ENCODE data around the gene SIRT7. TPM values are rescaled to one million over a fixed set of nuclear protein-coding genes. Genes with fewer than 3 reads are reported as not detected.
A peak's percentile ranks its signal among the peaks of the same experiment; 100 is the strongest.

The SIRT7 gene
- total RNA-seq, 3 donors from 2014 or later (not counting 1 experiment from before 2014, with no cell fraction given): 75.8 to 102 (median 94.9) TPM

DNA sequence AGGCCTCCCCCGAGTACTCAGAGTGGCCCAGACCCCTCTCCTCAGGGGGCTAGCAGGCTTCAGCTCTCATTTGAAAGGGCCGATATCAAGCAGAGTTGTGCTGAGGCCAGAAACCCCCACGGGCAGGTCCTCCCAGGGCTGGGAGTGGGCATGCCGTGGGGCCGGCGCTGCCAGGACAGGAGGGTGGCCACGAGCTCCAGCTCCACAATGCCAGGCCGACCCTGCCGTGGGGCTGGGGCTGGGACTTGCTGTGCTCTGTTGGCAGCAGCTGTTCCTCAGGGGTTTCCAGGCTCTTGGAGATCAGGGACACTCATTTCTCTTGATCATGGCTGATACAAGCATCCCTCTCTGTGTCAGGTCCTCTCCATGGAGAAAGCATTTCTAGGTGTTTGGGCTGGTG lies 19.1 kb downstream of the SIRT7 start:
- Histone ChIP-seq H3K9me3 (ENCODE audit: control insufficient read depth, insufficient read depth, low read length) (no peaks in the 10 kb centered on the region), H3K4me1 (ENCODE audit: control insufficient read depth, insufficient read depth, low read length) (peaks cover 5% of the 10 kb centered on the region), H3K4me3 (ENCODE audit: low read length) (no peak overlapping the region), H3K36me3 (ENCODE audit: control insufficient read depth, insufficient read depth, low read length) (peaks cover 27% of the 10 kb centered on the region), H3K27ac (ENCODE audit: low read length) (no peak overlapping the region), H3K27me3 (ENCODE audit: control insufficient read depth, insufficient read depth, low read length) (peaks cover 8% of the 10 kb centered on the region)
- TF ChIP-seq, protein P1, sequence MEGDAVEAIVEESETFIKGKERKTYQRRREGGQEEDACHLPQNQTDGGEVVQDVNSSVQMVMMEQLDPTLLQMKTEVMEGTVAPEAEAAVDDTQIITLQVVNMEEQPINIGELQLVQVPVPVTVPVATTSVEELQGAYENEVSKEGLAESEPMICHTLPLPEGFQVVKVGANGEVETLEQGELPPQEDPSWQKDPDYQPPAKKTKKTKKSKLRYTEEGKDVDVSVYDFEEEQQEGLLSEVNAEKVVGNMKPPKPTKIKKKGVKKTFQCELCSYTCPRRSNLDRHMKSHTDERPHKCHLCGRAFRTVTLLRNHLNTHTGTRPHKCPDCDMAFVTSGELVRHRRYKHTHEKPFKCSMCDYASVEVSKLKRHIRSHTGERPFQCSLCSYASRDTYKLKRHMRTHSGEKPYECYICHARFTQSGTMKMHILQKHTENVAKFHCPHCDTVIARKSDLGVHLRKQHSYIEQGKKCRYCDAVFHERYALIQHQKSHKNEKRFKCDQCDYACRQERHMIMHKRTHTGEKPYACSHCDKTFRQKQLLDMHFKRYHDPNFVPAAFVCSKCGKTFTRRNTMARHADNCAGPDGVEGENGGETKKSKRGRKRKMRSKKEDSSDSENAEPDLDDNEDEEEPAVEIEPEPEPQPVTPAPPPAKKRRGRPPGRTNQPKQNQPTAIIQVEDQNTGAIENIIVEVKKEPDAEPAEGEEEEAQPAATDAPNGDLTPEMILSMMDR (IDR thresholded peaks at IDR 0.05): no peak
- H3K36me3 Mint-ChIP-seq: no peaks in the 10 kb centered on the region
- no peak overlapping the region for H3K4me3 Mint-ChIP-seq
- DNase-seq: no peak
- ATAC-seq: no peak
- H3K27ac Mint-ChIP-seq: no peak overlapping the region
- H3K9me3 Mint-ChIP-seq: no peaks in the 10 kb centered on the region
- intact Hi-C loops (cut with micrococcal nuclease): no loop called here
- H3K27me3 Mint-ChIP-seq (ENCODE audit: low read depth in 2 of 2): peaks cover 7 to 8% of the 10 kb centered on the region in 2 donors
- WGBS (ENCODE audit: insufficient coverage): 96% methylated on average over 9 of the region's 9 CpGs
- H3K4me1 Mint-ChIP-seq: no peaks in the 10 kb centered on the region

DNA sequence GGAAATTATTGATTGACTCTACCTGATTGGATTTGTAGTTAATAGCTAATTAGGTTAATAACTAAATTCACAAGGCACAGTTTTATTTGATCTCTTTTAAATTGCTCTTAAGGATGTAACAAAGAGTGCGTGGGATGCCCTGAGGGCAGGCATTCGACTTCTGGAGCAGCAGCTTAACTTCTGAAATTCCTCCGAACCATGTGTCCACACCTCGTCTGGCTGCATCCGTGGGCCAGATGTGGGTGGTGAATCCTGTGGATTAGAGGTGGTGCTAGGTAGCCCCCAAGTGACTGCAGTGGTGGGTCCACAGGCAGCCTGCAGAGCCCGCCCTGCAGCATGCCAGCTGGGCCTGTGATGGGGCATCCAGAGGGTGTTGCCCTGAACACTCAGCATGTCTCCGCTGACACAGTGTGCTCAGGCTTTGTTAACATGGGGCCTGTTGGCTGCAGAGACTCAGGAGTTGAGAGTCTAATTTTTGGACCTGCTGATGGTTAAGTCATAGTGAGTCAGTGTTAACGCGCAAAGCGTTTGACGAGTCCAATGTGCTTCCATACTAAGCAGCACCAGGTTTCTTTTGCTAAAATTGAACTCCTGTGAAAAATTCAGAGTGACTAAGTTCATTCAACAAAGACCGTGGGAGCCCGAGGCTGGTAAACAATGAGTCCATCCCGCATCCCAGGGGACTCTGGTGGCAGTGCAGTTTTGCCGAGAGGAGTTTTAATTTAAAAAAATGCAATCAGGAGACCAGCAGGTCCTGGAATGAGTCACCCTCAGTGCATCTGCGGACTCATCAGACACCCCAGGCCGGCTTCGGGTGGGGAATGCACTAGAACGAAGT lies 19.7 kb downstream of the SIRT7 start:
- Mint-ChIP-seq H3K4me3 (no peak overlapping the region), H3K27ac (no peak overlapping the region), H3K9me3 (no peaks in the 10 kb centered on the region), H3K27me3 (ENCODE audit: low read depth in 2 of 2) (peaks cover 7 to 8% of the 10 kb centered on the region in 2 donors), H3K36me3 (no peaks in the 10 kb centered on the region), H3K4me1 (no peaks in the 10 kb centered on the region)
- Histone ChIP-seq H3K36me3 (ENCODE audit: control insufficient read depth, insufficient read depth, low read length) (peaks cover 27% of the 10 kb centered on the region), H3K4me3 (ENCODE audit: low read length) (no peak overlapping the region), H3K27ac (ENCODE audit: low read length) (no peak overlapping the region), H3K4me1 (ENCODE audit: control insufficient read depth, insufficient read depth, low read length) (peaks cover 5% of the 10 kb centered on the region), H3K9me3 (ENCODE audit: control insufficient read depth, insufficient read depth, low read length) (no peaks in the 10 kb centered on the region), H3K27me3 (ENCODE audit: control insufficient read depth, insufficient read depth, low read length) (peaks cover 8% of the 10 kb centered on the region)
- intact Hi-C loops (cut with micrococcal nuclease): no loop called here
- TF ChIP-seq, protein P1 (IDR thresholded peaks at IDR 0.05): no peak
- ATAC-seq (no peak), DNase-seq (no peak)
- WGBS (ENCODE audit: insufficient coverage): 97% methylated on average over 19 of the region's 19 CpGs

DNA sequence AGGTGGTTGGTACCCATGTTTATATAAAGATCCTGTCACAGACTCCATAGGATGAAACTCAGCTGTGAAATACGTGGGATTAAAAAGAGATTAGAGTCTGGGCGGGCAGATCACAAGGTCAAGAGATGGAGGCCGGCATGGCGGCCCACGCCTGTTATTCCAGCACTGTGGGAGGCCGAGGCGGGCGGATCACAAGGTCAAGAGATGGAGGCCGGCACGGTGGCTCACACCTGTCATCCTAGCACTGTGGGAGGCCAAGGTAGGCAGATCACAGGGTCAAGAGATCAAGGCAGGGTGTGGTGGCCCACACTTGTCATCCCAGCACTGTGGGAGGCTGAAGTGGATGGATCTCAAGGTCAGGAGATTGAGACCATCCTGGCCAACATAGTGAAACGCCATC lies 22.6 kb downstream of the SIRT7 start:
- peaks cover 27% of the 10 kb centered on the region for H3K36me3 ChIP-seq (ENCODE audit: control insufficient read depth, insufficient read depth, low read length)
- ATAC-seq: no peak
- Mint-ChIP-seq H3K27ac (no peak overlapping the region), H3K4me3 (no peak overlapping the region), H3K4me1 (peaks cover 0 to 5% of the 10 kb centered on the region in 2 donors), H3K9me3 (no peaks in the 10 kb centered on the region), H3K27me3 (ENCODE audit: low read depth in 2 of 2) (no peaks in the 10 kb centered on the region), H3K36me3 (no peaks in the 10 kb centered on the region)
- H3K4me3 ChIP-seq (ENCODE audit: low read length): no peak overlapping the region
- TF ChIP-seq, protein P1 (IDR thresholded peaks at IDR 0.05): no peak
- H3K4me1 ChIP-seq (ENCODE audit: control insufficient read depth, insufficient read depth, low read length): peaks cover 14% of the 10 kb centered on the region
- H3K9me3 ChIP-seq (ENCODE audit: control insufficient read depth, insufficient read depth, low read length): no peaks in the 10 kb centered on the region
- no peak for DNase-seq
- intact Hi-C loops (cut with micrococcal nuclease): no loop called here
- H3K27ac ChIP-seq (ENCODE audit: low read length): no peak overlapping the region
- no peaks in the 10 kb centered on the region for H3K27me3 ChIP-seq (ENCODE audit: control insufficient read depth, insufficient read depth, low read length)
- WGBS (ENCODE audit: insufficient coverage): 98% methylated on average over 11 of the region's 11 CpGs

DNA sequence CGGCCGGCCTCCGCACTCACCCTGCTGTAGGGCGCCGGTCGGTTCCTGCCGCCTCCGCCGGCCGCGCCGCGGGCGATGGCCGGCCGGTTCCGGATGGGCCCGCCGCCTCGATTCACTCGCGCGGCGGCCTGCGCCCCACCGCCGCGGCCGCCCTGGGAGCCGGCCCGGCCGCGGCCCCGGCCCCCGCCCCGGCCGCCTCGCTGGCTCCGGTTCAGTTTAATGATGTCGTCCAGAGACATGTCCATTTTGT lies 26.7 kb downstream of the SIRT7 start:
- H3K4me1 Mint-ChIP-seq: peaks cover 10 to 18% of the 10 kb centered on the region in 2 donors

More for the DNA sequence above, 26.7 kb downstream of the SIRT7 start:
- intact Hi-C loops (cut with micrococcal nuclease): no loop called here
- no peaks in the 10 kb centered on the region for H3K27me3 Mint-ChIP-seq (ENCODE audit: low read depth in 2 of 2)
- no peaks in the 10 kb centered on the region for H3K36me3 Mint-ChIP-seq
- H3K4me3 ChIP-seq (ENCODE audit: low read length): no peak overlapping the region
- peak overlapping the region; percentile 93 to 96 for H3K27ac Mint-ChIP-seq
- DNase-seq (no peak), ATAC-seq (peak; percentile 15 to 25 (median 16))
- peaks cover 23% of the 10 kb centered on the region for H3K4me1 ChIP-seq (ENCODE audit: control insufficient read depth, insufficient read depth, low read length)
- under 1% methylated on average over 40 of the region's 40 CpGs for WGBS (ENCODE audit: insufficient coverage)
- peak overlapping the region; percentile 97 for H3K4me3 Mint-ChIP-seq
- no peaks in the 10 kb centered on the region for H3K9me3 Mint-ChIP-seq
- H3K36me3 ChIP-seq (ENCODE audit: control insufficient read depth, insufficient read depth, low read length): peaks cover 42% of the 10 kb centered on the region
- TF ChIP-seq, protein P1 (IDR thresholded peaks at IDR 0.05): no peak
- H3K27me3 ChIP-seq (ENCODE audit: control insufficient read depth, insufficient read depth, low read length): no peaks in the 10 kb centered on the region
- H3K27ac ChIP-seq (ENCODE audit: low read length): no peak overlapping the region
- no peaks in the 10 kb centered on the region for H3K9me3 ChIP-seq (ENCODE audit: control insufficient read depth, insufficient read depth, low read length)
